Measurements from ENCODE around the gene MEF2B. TPM values are rescaled to one million over a fixed set of nuclear protein-coding genes. Genes with fewer than 3 reads are reported as not detected.
"Not testable (repeated sequence)": the region's sequence is repeated elsewhere in the genome, so short reads cannot be mapped to it uniquely, and the experiment has no call there.

MEF2B gene
- total RNA-seq, 1 experiment from 2014 or later, result 1.1 TPM

GRCh38 chr19:19107654-19108053 is 62.4 kb downstream of the MEF2B start:
- CTCF ChIA-PET, result no interaction called here
- intact Hi-C loops (cut with micrococcal nuclease; ENCODE audit: unreplicated experiment) (no loop called here), in situ Hi-C loops (cut with HindIII; ENCODE audit: low pct_unique_long_range_greater_than_20kb, low sequenced_read_pairs) (no loop called here)

GRCh38 chr19:19106938-19107337 is 63.1 kb downstream of the MEF2B start:
- H3K27me3 ChIP-seq (ENCODE audit: control insufficient read depth, insufficient read depth, low read length); intact Hi-C loops (cut with micrococcal nuclease; ENCODE audit: unreplicated experiment); DNase-seq (ENCODE audit: low read depth, low spot score); POLR2A ChIA-PET; H3K9me3 ChIP-seq (ENCODE audit: control insufficient read depth, insufficient read depth, low read depth, low read length); H3K4me1 ChIP-seq (ENCODE audit: control insufficient read depth, insufficient read depth, low read length); H3K27ac ChIP-seq (ENCODE audit: low read length); H3K4me3 ChIP-seq (ENCODE audit: low read depth in 2 of 2, low read length in 2 of 2); in situ Hi-C loops (cut with HindIII; ENCODE audit: low pct_unique_long_range_greater_than_20kb, low sequenced_read_pairs); CTCF ChIA-PET; H3K36me3 ChIP-seq (ENCODE audit: control insufficient read depth, insufficient read depth, low read length); BruUV-seq (replicated peaks); ATAC-seq: not testable (repeated sequence)

More at GRCh38 chr19:19107654-19108053, 62.4 kb downstream of the MEF2B start:
- TF ChIP-seq REST (IDR thresholded peaks at IDR 0.05; ENCODE audit: insufficient read depth in 1 of 2, low read depth in 2 of 2, low read length in 1 of 2), result no peak
- no peak for TF ChIP-seq SIN3A (IDR thresholded peaks at IDR 0.05; ENCODE audit: borderline replicate concordance, insufficient read depth, low read depth, low read length)
- no peak for TF ChIP-seq POLR2AphosphoS5 (IDR thresholded peaks at IDR 0.05; ENCODE audit: low read depth, low read length)
- TF ChIP-seq TCF7L2 (IDR thresholded peaks at IDR 0.05; ENCODE audit: low read depth, low read length), result no peak
- TF ChIP-seq CTCF (IDR thresholded peaks at IDR 0.05), result no peak
- Histone ChIP-seq H3K27ac (ENCODE audit: low read length) (no peak overlapping the region), H3K36me3 (ENCODE audit: control insufficient read depth, insufficient read depth, low read length) (no peaks in the 10 kb centered on the region), H3K4me1 (ENCODE audit: control insufficient read depth, insufficient read depth, low read length) (no peaks in the 10 kb centered on the region), H3K4me3 (ENCODE audit: low read depth in 2 of 2, low read length in 2 of 2) (no peak overlapping the region), H3K9me3 (ENCODE audit: control insufficient read depth, insufficient read depth, low read depth, low read length) (no peaks in the 10 kb centered on the region), H3K27me3 (ENCODE audit: control insufficient read depth, insufficient read depth, low read length) (no peaks in the 10 kb centered on the region)
- no TSS peak for BruUV-seq (replicated peaks)
- no peak for DNase-seq (ENCODE audit: low read depth, low spot score)
- POLR2A ChIA-PET, result no interaction called here
- ATAC-seq, result no peak

- no peaks in the 10 kb centered on the region for H3K36me3 ChIP-seq (ENCODE audit: control insufficient read depth, insufficient read depth, low read length)
- ChIA-PET POLR2A (no interaction called here), CTCF (no interaction called here)
- no peaks in the 10 kb centered on the region for H3K9me3 ChIP-seq (ENCODE audit: control insufficient read depth, insufficient read depth, low read depth, low read length)
- in situ Hi-C loops (cut with HindIII; ENCODE audit: low pct_unique_long_range_greater_than_20kb, low sequenced_read_pairs), result no loop called here
- no TSS peak for BruUV-seq (replicated peaks)
- intact Hi-C loops (cut with micrococcal nuclease; ENCODE audit: unreplicated experiment), result no loop called here
- H3K27ac ChIP-seq (ENCODE audit: low read length), result no peak overlapping the region
- H3K4me3 ChIP-seq (ENCODE audit: low read depth in 2 of 2, low read length in 2 of 2), result no peak overlapping the region; a peak in 1 of 4 replicates
- H3K4me1 ChIP-seq (ENCODE audit: control insufficient read depth, insufficient read depth, low read length), result no peaks in the 10 kb centered on the region
- no peak for ATAC-seq
- H3K27me3 ChIP-seq (ENCODE audit: control insufficient read depth, insufficient read depth, low read length), result no peaks in the 10 kb centered on the region
- no peak for DNase-seq (ENCODE audit: low read depth, low spot score)
- TF ChIP-seq CTCF (IDR thresholded peaks at IDR 0.05) (no peak), SIN3A (IDR thresholded peaks at IDR 0.05; ENCODE audit: borderline replicate concordance, insufficient read depth, low read depth, low read length) (no peak), POLR2AphosphoS5 (IDR thresholded peaks at IDR 0.05; ENCODE audit: low read depth, low read length) (no peak), REST (IDR thresholded peaks at IDR 0.05; ENCODE audit: insufficient read depth in 1 of 2, low read depth in 2 of 2, low read length in 1 of 2) (no peak), TCF7L2 (IDR thresholded peaks at IDR 0.05; ENCODE audit: low read depth, low read length) (no peak)
Measured at GRCh38 chr19:19106056-19106551, 64.0 kb downstream of the MEF2B start.

Measured in Panc1 (cell line).